Prostate gland (tissue), 2 donors: ENCODE data around the gene GALNS.

Experiments used
- POLR2A ChIP-seq: fragments of 450-650 bp; IDR thresholded peaks from one replicate; pipeline ENCODE4 v1.6.1; 2016; ENCODE audit warnings: antibody characterized with exemption, mild to moderate bottlenecking
- POLR2AphosphoS5 ChIP-seq: sonication (generic); formaldehyde crosslinking; IDR thresholded peaks from one replicate; pipeline ENCODE4 v1.6.1; 2017; ENCODE audit warnings: antibody characterized with exemption
- TF ChIP-seq, protein P1 (sequence below), 4 experiments: fragments of 200-600 bp in 2 of 4; fragments of 450-650 bp in 2 of 4; sonication (generic) in 2 of 4; IDR thresholded peaks; 1 replicate in 3 of 4; 2 replicates in 1 of 4; pipeline ENCODE4 v1.5.1; 2016 to 2019; ENCODE audit warnings: antibody characterized with exemption in 4 of 4, mild to moderate bottlenecking in 2 of 4, moderate library complexity in 2 of 4

DNA sequence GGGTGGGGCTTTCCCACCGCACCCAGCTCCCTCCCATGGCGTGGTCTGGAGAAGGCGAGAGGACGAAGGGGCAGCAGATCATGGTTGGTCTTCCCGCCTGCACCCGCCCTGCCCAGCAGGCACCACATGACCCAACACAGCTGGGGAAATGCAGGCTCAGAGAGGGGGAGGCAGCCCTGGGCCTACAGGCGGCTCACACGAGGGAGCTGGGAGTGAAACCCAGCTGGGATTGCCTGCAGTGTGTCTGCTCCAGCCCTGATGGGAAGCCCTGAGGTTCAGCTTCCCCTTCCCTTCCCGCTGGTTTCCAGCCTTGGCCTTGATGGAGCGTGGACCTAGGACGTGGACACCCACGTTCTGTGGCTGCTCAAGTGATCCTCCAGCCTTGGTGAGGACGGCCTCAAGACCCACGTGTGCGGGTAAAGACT is 29.7 kb upstream of the GALNS start:
- TF ChIP-seq, protein P1, sequence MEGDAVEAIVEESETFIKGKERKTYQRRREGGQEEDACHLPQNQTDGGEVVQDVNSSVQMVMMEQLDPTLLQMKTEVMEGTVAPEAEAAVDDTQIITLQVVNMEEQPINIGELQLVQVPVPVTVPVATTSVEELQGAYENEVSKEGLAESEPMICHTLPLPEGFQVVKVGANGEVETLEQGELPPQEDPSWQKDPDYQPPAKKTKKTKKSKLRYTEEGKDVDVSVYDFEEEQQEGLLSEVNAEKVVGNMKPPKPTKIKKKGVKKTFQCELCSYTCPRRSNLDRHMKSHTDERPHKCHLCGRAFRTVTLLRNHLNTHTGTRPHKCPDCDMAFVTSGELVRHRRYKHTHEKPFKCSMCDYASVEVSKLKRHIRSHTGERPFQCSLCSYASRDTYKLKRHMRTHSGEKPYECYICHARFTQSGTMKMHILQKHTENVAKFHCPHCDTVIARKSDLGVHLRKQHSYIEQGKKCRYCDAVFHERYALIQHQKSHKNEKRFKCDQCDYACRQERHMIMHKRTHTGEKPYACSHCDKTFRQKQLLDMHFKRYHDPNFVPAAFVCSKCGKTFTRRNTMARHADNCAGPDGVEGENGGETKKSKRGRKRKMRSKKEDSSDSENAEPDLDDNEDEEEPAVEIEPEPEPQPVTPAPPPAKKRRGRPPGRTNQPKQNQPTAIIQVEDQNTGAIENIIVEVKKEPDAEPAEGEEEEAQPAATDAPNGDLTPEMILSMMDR (IDR thresholded peaks at IDR 0.05) = no peak
- no peak for TF ChIP-seq POLR2A
- TF ChIP-seq POLR2AphosphoS5 = no peak
